ENCODE results near the gene RASAL1. TPM values are rescaled to one million over a fixed set of nuclear protein-coding genes. Genes with fewer than 3 reads are reported as not detected.

The RASAL1 gene, protein sequence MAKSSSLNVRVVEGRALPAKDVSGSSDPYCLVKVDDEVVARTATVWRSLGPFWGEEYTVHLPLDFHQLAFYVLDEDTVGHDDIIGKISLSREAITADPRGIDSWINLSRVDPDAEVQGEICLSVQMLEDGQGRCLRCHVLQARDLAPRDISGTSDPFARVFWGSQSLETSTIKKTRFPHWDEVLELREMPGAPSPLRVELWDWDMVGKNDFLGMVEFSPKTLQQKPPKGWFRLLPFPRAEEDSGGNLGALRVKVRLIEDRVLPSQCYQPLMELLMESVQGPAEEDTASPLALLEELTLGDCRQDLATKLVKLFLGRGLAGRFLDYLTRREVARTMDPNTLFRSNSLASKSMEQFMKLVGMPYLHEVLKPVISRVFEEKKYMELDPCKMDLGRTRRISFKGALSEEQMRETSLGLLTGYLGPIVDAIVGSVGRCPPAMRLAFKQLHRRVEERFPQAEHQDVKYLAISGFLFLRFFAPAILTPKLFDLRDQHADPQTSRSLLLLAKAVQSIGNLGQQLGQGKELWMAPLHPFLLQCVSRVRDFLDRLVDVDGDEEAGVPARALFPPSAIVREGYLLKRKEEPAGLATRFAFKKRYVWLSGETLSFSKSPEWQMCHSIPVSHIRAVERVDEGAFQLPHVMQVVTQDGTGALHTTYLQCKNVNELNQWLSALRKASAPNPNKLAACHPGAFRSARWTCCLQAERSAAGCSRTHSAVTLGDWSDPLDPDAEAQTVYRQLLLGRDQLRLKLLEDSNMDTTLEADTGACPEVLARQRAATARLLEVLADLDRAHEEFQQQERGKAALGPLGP
- 0.32 to 0.56 TPM (median 0.46 TPM) in 5 replicates for total RNA-seq (2022; extraction: Qiagen RNA extraction)

DNA sequence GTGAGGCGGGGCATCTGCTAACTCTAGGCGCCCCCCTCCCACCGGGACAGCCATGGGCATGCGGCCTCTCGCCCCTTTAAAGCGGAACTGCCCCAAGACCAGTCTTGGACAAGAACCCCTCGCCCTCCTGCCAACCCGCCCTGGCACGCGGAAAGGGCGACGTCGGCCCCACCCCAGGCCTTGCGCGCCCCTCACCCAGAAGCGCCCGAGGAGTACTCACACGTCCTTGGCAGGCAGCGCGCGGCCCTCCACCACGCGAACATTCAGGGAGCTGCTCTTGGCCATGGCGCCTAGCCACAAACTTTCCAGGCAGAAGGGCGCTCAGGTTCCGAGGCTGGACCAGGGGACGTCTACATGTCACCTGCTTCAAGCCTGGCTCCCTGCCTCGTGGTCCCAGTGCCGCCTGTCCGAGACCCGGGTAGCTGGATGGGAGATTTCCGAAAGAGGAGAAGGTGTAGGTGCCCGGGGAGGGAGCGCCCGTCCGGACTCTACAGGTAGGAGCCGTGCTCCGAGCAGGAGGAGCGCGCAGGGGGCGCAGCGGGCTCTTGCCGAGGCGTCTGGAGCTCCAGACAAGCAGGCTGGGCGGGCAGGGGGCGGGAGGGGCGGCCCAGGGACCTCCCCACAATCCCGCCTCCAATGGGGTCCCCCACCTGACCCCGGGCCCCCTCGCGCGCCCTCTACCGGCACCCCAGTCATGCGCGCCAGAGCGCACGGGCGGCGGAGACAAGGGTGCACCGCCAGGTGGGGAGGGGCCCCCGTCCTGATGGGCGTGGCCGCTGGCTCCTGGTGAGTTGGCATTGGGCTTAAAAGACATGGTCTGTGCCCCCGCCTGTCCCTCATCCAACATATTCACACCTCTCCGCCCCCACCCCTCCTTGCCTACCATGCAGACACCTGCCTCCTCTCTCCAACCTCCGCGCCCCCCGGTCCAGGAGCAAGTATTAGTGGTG lies at the start of gene RASAL1:
Gene RASAL1, minus strand, starts transcription at position 584 of the 950 bp plus-strand sequence. Its CDS starts 299 bp downstream, at position 285.

GRCh38 chr12:113149361-113150150 lies 14.0 kb upstream of the RASAL1 start, which contains the start of gene CFAP73:
Gene CFAP73, plus strand, starts transcription at chr12:113149724. Its CDS starts 134 bp downstream, at chr12:113149858.

DNA sequence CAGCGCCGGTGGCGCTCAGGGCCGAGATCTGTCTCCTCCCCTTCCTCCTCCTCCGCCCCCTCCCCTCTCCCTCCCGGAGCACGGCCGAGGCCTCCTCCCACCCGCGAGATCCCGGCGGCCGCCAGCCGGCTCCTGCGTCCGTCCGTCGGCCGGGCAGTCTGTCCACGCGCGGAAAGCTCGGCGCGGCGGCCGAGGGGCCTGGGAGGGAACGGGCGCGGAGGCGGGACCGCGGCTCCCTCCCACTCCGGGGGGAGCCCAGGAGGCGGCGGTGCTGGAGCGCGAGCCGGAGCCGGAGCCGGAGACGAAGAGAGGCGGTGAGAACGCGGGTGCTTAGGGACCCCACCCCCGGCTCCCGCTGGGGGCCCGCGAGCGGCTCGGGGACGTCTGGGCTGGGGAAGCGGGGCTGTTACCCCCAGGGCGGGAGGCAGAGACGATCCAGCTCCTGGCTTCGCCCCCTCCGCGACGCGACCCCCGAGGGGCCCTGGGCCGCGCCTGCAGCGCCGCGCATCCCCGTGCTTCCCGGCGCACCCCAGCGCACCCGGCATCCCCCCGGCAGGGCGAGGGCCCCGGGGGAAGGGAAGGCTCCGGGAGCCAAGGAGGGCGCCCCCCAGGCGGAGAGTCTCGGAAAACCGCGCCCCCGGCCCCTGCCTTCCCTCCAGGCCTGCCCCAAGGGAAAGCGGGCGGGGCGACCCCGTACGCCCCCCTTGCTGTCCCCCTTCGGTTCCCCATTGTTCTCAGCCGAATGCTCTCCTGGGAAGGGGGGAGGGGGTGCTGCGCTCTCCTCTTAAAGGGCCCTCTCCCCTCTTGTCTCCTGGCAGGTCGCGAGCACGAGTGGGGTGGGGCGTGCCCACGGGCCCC lies 78.7 kb downstream of the RASAL1 start, which contains the start of gene DTX1:
Gene DTX1, plus strand, starts transcription at position 100 of the 858 bp plus-strand sequence. CDS start 1,463 bp downstream, outside the sequence.

Other genes starting within 250 kb of the RASAL1 start
- gene OAS1, start 228.8 kb downstream of the RASAL1 start, total RNA-seq (2022; extraction: Qiagen RNA extraction), result 29.0 to 44.5 TPM (median 40.3 TPM) in 5 replicates
- gene OAS3, start 197.3 kb downstream of the RASAL1 start, total RNA-seq (2022; extraction: Qiagen RNA extraction), result 18.8 to 25.8 TPM (median 24.4 TPM) in 5 replicates
- gene OAS2, start 157.2 kb downstream of the RASAL1 start, total RNA-seq (2022; extraction: Qiagen RNA extraction), result 0.12 to 0.41 TPM (median 0.13 TPM) in 5 replicates
- 0.29 to 0.55 TPM (median 0.42 TPM) in 5 replicates for gene DTX1, start 79.0 kb downstream of the RASAL1 start, total RNA-seq (2022; extraction: Qiagen RNA extraction)
- not detected in 5 replicates for gene CFAP73, start 14.0 kb upstream of the RASAL1 start, total RNA-seq (2022; extraction: Qiagen RNA extraction)
- gene DDX54, start 49.7 kb upstream of the RASAL1 start, total RNA-seq (2022; extraction: Qiagen RNA extraction), result 51.6 to 79.0 TPM (median 74.9 TPM) in 5 replicates
- gene RITA1, start 50.0 kb upstream of the RASAL1 start, total RNA-seq (2022; extraction: Qiagen RNA extraction), result 24.1 to 33.5 TPM (median 32.9 TPM) in 5 replicates
- gene TPCN1, start 85.7 kb upstream of the RASAL1 start, total RNA-seq (2022; extraction: Qiagen RNA extraction), result 15.6 to 19.8 TPM (median 18.3 TPM) in 5 replicates
- 7.0 to 11.0 TPM (median 9.7 TPM) in 5 replicates for gene SLC8B1, start 199.3 kb upstream of the RASAL1 start, total RNA-seq (2022; extraction: Qiagen RNA extraction)
- gene PLBD2, start 222.8 kb upstream of the RASAL1 start, total RNA-seq (2022; extraction: Qiagen RNA extraction), result 27.1 to 35.1 TPM (median 32.5 TPM) in 5 replicates